ENCODE results near the gene PPP4R4.

The PPP4R4 gene, protein sequence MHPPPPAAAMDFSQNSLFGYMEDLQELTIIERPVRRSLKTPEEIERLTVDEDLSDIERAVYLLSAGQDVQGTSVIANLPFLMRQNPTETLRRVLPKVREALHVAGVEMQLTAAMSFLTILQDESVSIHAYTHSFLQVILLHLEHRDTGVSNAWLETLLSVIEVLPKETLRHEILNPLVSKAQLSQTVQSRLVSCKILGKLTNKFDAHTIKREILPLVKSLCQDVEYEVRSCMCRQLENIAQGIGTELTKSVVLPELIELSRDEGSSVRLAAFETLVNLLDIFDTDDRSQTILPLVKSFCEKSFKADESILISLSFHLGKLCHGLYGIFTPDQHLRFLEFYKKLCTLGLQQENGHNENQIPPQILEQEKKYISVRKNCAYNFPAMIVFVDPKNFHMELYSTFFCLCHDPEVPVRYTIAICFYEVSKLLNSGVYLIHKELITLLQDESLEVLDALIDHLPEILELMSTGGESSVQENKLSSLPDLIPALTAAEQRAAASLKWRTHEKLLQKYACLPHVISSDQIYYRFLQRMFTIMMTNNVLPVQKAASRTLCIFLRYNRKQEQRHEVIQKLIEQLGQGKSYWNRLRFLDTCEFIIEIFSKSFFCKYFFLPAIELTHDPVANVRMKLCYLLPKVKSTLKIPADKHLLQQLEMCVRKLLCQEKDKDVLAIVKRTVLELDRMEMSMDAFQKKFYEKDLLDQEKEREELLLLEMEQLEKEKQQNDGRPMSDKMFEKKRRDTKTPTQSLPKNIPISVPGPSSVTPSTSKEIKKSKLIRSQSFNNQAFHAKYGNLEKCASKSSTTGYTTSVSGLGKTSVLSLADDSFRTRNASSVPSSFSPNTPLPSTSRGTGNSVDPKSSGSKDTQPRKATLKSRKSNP

DNA sequence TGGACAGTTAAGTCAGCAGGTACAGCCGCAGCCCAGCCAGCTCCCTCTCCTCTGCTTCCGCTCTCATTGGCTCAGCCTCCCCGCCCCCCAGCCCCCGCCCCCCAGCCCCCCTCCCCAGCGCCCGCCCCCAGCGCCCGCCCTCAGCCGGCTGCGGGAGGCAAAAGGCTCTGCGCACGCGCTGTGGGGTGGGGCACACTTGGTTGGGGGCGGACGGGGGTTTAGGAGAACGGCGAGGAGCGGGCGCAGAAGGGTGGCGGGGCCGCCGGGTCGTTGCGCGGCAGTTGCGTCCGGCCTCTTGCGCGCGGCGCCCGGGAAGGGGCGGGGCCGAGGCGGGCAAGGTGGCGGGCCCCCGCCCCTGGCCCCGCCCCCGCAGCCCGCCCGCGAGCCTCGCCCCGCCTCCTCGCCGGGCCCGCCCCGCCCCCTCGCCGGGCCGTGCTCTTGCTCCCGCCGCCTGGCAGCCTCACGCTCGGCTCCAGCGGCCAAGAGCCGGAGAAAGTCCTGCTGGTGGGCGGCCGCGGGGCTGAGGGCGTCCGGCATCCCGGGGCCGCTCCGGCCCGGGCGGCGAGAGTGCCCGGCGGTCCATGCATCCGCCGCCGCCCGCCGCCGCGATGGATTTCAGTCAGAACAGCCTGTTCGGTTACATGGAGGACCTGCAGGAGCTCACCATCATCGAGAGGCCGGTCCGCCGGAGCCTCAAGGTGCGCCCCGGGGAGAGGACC is at the start of gene PPP4R4:
TSS of gene PPP4R4 (plus strand) at position 438 of the 719 bp plus-strand sequence. CDS start at position 582, 144 bp downstream.
- peak; percentile 90 for DNase-seq (ENCODE audit: low read depth)

DNA sequence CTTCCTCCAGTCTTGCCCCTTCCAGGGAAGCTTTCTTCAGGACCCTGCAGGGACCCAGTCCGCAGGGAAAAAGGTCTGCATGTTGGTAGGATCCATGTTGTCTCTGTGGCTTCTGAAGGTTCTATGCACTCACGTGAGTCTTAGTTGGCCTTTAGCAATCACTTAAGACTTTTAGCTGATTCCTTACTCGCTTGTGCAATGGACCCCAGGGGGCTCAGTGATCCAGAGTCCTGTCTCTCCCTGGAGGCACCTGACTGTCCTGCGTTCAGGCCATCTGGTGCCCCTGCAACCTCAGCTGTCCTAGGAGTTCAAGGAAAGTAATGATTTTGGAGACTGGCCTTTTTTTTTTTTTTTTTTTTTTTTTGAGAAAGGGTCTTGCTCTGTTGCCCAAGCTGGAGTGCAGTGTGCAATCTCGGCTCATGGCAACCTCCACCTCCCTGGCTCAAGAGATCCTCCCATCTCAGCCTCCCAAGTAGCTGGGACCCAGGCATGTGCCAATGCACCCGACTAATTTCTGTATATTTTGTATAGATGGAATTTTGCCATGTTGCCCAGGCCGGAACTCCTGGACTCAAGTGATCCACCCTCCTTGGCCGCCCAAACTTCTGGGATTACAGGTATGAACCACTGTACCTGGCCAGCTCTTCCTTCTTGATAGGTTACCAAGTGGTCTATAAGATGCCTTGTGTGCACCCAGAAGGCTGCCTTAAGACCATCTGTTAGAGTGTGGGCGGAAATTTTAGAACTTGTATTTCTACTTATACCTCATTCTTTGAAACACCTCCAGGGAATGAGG is 49.3 kb upstream of the PPP4R4 start:
- no peak for DNase-seq (ENCODE audit: low read depth)

DNA sequence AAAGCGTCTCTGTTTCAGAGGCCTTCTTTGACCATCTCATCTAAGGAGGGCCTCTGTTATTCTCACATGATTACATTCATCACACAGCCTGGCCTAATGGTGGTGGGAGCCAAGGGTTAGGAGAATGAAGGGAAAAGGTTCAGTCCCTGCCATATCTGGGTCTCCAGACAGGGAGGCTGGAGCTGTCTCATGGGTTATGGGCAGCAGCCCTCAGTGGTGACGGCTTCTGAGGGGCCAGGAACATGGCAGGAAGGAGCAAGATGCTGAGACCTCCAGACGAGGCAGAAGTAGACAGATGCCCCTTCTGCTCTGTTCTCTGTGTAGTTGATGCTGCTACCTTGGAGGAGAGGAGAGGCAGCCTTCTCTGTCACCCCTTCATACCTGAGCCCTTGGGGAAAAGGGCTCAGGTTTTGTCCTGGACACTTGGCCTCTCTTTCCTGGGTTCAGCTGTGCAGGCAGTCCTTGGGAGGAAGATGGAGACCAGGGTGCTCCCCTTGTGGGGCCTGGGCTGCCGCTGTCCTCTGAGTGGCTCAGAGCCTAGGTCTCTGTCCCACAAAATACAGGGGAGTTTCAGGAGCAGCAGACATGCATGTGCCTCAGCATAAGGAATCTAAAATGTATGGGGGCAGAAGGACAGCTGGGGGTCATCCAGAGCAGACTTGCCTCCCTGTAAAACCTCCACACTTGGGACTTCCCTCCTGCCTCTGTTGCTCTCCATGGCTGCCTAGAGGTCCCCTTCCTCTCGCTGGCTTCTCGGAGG is 48.3 kb upstream of the PPP4R4 start:
- no peak for DNase-seq (ENCODE audit: low read depth)

DNA sequence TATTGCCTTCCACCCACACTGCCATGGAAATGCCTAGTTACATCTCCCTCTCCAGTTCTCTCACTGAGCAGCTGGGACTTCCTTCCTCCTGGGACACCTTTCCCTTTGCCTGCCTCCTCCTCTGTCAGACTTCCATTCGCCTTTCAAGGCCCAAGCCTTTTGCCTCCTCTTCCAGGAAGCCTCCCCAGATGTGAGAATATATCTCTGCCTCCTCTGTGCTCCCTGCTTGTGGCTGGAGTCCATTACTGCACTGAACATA is 47.8 kb upstream of the PPP4R4 start:
- no peak for DNase-seq (ENCODE audit: low read depth)

DNA sequence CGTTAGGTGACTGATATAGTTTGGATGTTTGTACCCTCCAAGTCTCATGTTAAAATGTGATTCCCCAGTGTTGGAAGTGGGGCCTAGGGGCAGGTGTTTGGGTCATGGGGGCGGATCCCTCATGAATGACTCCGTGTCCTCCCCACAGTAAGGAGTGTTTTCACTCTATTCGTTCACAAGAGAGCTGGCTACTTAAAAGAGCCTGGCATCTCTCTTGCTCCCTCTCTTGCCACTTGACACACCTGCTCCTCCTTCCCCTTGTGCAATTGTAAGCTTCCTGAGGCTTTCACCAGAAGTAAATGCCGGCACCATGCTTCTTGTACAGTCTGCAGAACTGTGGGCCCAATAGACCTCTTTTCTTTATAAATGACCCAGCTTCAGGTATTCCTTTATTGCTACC is 47.3 kb upstream of the PPP4R4 start:
- DNase-seq (ENCODE audit: low read depth), result no peak

DNA sequence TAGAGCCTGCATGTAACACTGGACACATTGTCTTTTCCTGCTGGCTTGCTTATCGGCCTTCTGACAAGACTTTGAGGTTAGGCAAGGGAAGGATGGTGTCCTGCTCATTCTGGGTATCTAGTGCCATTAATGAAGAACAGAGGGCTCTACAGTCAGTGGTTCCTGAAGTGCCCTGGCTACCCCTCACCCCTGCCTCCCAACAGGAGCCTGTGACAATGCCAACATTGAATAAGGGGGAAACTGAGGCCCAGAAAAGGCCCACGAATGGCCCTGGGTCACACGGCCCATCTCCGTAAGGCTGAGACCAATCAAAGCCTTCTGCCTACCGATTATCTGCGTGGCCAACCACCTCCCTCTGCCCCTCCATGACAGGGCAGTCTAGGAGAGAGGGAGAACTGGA is 46.8 kb upstream of the PPP4R4 start:
- DNase-seq (ENCODE audit: low read depth), result no peak

DNA sequence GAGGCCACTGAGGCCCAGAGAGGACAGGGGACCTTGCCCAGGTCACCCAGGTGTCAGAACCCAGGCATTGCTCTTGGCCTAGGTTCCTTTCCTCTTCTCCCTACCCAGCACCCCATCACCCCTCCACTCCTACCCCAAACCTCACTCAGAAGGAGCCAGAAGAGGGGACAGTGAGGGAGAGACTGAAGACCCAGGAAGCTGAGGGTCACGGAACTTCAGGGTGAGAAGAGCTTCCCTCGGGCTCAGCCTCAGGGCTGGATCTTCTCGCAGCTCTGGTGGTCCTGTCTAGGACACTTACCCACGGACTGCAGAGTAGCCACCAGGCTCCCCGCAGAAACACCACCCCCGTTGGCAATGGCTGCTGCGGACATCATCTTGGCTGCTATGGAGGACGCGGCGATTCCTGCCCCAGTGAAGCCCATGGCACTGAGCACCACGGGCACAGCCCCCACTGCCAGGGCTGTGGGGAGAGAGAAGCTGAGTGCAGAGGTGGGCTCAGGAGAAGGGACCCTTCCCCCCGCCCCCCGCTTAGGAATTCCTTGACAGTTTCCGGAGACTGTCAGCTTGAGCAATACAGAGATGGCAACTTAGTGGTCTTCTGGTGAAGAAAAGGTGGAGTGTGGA is 45.8 kb upstream of the PPP4R4 start:
- DNase-seq (ENCODE audit: low read depth), result no peak

DNA sequence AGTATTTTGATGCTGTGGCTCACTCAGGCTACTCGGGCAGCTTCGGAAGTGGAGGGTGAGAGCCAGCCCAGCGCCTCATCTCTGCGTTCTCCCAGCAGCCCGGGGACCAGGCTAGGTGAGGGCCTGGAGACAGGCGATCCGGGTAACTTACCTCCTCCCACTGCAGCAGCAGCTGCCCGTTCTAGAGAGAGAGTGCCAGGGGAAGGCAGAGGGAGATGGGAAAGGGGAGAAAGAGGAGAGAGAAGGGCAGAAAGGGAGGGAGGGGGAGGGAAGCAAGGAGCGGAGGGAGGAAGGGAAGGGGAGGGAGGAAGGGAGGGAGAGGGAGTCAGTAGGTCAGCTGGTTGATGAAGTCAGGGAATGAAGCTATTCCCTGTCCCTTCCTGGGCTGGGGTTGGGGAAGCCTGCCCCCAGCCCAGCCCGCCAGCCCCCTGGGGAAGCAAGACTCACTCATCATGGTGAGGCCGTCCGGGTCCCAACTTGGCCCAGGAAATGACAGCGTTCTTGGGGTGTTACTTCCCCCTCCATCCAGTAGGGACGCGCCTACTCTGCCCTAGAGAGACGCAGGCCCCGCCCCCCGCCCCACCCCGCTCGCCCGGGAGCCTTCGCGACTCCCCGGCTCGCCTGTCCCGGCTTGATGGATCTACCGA is 44.9 kb upstream of the PPP4R4 start, which contains the start of gene IFI27L2:
TSS of gene IFI27L2 (minus strand) at position 494 of the 647 bp plus-strand sequence. CDS start at position 454, 40 bp downstream.
- DNase-seq (ENCODE audit: low read depth), result peak; percentile 94

DNA sequence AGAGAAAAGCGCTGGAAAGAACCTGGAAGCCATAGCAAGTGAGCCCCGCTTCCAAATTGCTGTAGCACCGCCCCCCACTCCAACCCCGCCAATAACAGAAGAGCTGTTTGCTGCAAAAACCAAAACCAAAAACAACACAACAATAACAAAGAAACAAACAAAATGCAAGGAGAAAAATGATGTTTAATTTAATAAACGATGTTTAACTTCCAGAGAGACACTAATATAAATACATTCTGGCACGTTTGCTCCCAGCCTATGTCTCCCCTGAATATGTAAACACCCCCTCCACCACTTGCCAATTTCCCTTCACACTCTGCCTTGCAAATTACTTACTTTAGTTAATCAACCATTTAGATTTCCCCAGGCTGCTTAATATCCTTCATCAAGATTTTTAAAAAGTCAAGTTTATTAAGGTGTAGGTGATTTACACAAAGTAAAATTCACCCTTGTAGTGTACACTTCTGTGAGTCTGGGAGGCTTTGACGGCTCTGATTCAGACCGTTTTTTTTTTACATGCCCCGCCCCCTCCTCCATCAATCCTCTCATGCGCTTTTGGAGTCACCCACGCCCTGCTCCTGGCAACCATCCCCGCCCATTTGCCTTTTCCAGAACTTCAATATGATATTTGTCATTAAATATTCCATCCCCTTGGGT is 44.2 kb upstream of the PPP4R4 start:
- DNase-seq (ENCODE audit: low read depth), result peak; percentile 83

DNA sequence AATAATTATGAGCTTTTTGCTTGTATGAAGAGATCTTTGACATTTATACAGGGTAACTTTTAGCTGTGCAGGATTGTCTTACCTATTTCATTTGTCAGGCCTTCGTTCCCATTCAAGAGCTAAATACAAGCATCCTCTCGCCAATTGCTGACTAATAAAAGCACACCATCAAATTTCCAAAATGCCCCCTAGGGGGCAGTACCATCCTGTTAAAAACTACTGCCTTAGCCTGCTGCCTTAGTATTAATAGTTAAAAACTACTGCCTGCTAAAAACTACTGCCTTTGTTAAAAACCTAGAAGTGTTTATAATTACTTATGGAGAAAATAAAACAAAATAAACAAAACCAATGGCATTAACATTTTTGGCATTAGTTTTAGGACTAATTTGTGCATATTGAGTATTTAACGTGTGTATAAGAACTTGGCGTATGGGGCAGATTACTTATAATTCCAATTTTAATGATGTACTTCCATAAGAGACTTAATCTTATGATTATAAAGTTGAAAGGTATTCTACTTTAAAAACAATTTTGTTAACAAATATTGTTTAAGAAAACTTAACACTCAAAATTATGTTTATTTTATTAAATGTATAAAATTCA is 41.7 kb upstream of the PPP4R4 start:
- peak; percentile 83 for DNase-seq (ENCODE audit: low read depth)

DNA sequence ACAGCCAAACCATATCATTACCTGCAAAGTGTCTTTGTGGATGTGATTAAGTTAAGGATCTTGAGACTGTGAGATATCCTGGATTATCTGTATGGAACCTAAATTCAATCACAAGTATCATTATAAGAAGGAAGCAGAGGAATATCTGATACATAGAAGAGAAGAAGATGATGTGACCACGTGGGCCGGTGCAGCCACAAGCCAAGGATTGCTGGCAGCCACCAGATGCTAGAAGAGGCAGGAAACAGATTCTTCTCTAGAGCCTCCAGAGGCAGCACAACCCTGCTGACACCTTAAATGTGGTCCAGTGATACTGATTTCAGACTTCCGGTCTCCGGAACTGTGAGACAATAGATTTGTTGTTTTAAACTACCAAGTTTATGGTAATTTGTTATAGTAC is 38.6 kb upstream of the PPP4R4 start:
- DNase-seq (ENCODE audit: low read depth), result no peak

DNA sequence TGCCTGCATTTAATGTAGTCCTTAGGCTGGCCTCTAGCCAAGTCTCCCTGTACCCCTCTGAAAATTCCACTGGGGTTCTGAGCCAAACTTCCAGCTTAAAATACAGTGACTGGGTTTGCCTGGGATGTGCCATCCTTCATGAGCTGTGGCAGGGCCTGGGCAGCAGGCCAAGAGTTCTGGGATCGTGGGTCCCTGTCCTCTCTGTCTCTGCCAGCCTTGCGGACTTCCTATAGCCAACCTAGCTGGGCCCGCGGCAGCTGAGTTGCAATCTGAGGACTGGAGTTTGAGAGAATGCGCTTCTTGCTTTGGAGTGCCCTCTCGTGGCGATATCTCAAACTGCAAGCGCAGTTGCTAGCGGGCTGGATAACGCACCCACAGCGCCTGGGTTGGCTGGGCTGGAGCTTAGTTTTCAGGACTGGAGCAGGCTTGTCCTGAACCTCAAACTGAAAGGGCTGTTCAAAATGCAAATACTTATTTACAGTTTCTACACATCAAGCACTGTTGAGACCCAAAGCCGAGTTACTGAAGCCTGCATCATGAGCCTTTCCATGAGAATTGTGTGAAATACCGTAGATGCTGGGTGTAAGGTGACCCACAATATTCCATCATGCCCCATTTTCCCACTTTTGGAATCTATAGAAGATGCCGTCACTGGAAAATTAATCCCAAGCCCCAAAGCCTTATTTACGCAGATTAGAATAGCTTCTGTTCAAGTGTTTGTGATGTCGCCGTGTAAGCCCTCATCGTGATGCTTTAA is 37.4 kb upstream of the PPP4R4 start:
- DNase-seq (ENCODE audit: low read depth), result peak; percentile 92

DNA sequence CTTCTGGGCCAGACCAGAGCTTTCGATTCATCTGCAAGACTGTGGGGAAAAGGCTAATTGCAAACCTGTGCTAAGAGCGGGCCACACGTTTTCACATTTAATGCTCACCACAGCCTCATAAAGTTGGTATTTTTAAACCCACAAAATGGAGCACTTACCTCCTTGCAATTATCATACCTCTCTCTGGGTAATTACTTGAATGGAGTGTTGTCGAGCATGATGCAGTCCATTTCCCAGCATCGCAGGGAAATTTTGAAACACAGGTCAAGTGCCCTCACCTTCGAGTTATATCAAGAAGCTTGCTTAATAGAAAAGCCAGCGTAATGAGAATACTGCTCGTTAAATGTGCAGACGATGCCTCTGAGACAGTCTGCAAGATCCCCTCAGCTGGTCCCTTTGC is 35.9 kb upstream of the PPP4R4 start:
- DNase-seq (ENCODE audit: low read depth), result no peak

DNA sequence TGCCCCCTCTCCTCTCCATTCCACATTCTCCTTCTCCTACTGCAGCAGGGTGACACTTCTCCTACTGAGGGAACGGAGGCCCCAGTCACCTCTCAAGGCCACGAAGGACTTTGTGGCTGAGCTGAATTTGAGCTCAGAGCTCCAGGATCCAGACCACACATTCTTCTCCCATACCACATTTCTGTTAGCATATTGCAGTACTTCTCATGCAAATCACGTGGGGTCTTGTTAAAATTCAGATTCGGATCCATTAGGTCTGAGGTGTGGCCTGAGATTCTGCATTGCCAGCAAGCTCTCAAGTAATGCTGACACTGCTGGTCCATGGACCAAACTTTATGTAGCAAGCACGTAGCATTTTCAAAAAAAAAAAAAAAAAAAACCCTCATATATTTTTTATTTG is 35.1 kb upstream of the PPP4R4 start:
- DNase-seq (ENCODE audit: low read depth), result no peak

DNA sequence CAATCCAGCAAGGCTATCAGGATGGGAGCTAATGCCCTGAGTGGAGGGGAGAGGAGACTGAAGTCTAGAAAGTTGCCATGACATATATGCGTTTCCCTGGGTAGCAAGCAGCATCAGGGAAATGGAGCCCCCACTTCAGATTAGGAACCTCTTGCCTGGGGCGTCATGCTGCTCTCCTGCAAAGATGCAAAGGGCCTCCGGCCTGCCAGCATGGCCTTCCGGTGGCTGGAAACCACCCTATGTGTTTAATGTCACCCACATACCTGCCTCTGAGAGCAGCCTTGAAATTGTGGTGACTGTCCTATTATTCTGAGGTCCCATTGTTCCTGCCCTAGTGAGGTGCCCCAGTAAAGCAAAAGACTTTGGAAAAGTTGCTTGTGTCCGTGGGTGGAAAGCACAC is 34.7 kb upstream of the PPP4R4 start:
- DNase-seq (ENCODE audit: low read depth), result no peak

DNA sequence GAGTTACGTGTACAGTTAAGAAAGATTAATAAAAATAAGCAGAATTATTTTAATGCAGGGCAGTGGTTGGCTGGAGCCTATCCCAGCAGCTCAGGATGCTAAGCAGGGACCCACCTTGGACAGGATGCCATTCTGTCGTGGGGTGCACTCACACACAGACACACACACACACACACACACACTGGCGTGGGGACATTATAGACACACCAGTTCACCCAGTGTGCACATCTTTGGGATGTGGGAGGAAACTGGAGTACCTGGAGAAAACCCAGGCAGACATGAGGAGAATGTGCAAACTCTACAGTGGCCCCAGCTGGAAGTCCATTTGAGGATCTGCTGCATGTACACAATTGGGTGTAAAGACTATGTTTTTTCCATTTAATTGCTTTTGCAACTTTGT is 31.9 kb upstream of the PPP4R4 start:
- DNase-seq (ENCODE audit: low read depth), result no peak

DNA sequence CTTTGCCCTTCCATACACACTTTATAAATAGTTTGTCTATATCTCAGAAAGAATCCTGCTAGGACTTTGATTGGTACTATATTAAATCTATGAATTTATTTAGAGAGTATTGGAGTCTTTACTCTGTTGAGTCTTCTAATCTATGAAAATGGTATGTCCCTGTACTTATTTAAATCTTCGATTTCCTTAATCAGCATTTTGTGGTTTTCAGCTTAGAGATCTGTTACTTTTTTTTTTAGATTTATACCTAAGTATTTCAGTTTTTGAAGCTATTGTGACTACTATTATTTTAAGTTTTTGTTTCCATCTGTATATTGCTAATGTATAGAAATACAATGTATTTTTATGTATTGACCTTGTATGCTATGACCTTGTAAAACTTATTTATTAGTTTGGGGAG is 31.3 kb upstream of the PPP4R4 start:
- no peak for DNase-seq (ENCODE audit: low read depth)

DNA sequence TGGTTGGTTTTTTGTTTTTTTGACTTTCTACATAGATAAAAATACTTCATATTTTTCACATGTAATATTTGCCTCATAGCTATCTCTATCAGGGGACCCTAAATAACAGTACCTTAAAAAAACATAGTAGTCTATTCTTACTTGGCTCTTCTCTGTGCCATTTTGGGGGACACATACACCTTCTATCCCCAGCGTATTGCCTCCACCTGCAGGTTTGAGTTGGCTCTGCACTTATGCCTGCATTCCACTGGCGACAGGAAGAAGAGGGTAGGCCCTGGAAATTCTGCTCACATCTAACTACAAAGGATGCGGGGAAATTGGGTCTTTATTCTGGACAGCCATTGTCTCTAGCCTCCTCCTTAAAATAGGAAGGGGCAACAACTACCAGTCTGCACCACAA is 30.9 kb upstream of the PPP4R4 start:
- DNase-seq (ENCODE audit: low read depth), result peak; percentile 58
